Fibroblast of lung (primary cell): ENCODE measurements around the gene TAF1C. TPM values are rescaled to one million over a fixed set of nuclear protein-coding genes. Genes with fewer than 3 reads are reported as not detected.

Experiments
- DNase-seq, 2 donors: peaks; one replicate each; pipeline versions ENCODE4 v3.0.0 to v3.0.0-alpha.2; 2010; ENCODE audit warnings: low read depth in 2 of 2
- H2AFZ ChIP-seq: 2 replicates; pipeline ENCODE4 v1.5.1; 2012; ENCODE audit warnings: low read length, control low read depth, inconsistent platforms
- H3K27ac ChIP-seq: 2 replicates; pipeline ENCODE4 v1.5.1; 2011; ENCODE audit warnings: low read length, control low read depth; ENCODE audit not compliant: insufficient read depth
- H3K27me3 ChIP-seq: 2 replicates; pipeline ENCODE4 v1.5.1; 2011; ENCODE audit warnings: mild to moderate bottlenecking, low read length; ENCODE audit not compliant: control insufficient read depth, insufficient read depth
- H3K36me3 ChIP-seq: 2 replicates; pipeline ENCODE4 v1.5.1; 2011; ENCODE audit warnings: low read length; ENCODE audit not compliant: control insufficient read depth, insufficient read depth
- H3K4me1 ChIP-seq: 2 replicates; pipeline ENCODE4 v1.5.1; 2011; ENCODE audit warnings: low read length; ENCODE audit not compliant: control insufficient read depth, insufficient read depth; ENCODE audit errors: extremely low read depth
- H3K4me2 ChIP-seq: 2 replicates; pipeline ENCODE4 v1.5.1; 2011; ENCODE audit warnings: low read length, control low read depth; ENCODE audit not compliant: insufficient read depth; ENCODE audit errors: extremely low read depth
- H3K4me3 ChIP-seq, 4 experiments: fragments of 200-600 bp in 1 of 4; sonication (generic) in 1 of 4; replicated peaks in 1 of 4; 2 replicates each; pipeline ENCODE4 v1.5.1; 2011 to 2016; ENCODE audit warnings: low read length in 4 of 4, low read depth in 3 of 4, mild to moderate bottlenecking in 3 of 4, control low read depth in 2 of 4, inconsistent platforms in 1 of 4, mixed read lengths in 1 of 4; ENCODE audit not compliant: insufficient read depth in 1 of 4; ENCODE audit errors: control extremely low read depth in 1 of 4
- H3K79me2 ChIP-seq: 2 replicates; pipeline ENCODE4 v1.5.1; 2012; ENCODE audit warnings: mild to moderate bottlenecking, low read length, inconsistent platforms; ENCODE audit not compliant: control insufficient read depth, insufficient read depth
- H3K9ac ChIP-seq: 2 replicates; pipeline ENCODE4 v1.5.1; 2011; ENCODE audit warnings: mild to moderate bottlenecking, low read length, control low read depth; ENCODE audit not compliant: insufficient read depth
- H3K9me3 ChIP-seq: 2 replicates; pipeline ENCODE4 v1.5.1; 2012; ENCODE audit warnings: low read depth, low read length; ENCODE audit not compliant: control insufficient read depth, insufficient read depth
- H4K20me1 ChIP-seq: 2 replicates; pipeline ENCODE4 v1.5.1; 2011; ENCODE audit warnings: low read length; ENCODE audit not compliant: control insufficient read depth, insufficient read depth; ENCODE audit errors: extremely low read depth
- EZH2 ChIP-seq: IDR thresholded peaks from 2 replicates; pipeline ENCODE4 v1.5.1; 2012; ENCODE audit warnings: low read length, control low read depth, mild to moderate bottlenecking; ENCODE audit errors: missing control alignments
- polyA plus RNA-seq, 2 donors: library from polyadenylated mRNA; depleted of rRNA in 1 of 2; stranded (reverse) in 1 of 2; unstranded in 1 of 2; fragments of >200 nt; gene quantifications; 2 replicates each; pipeline ENCODE4 v1.2.1, GENCODE V29; 2011 to 2012; ENCODE audit warnings: missing spikeins in 1 of 2
- total RNA-seq: library from RNA; depleted of rRNA; stranded (reverse); fragments of >200 nt; gene quantifications from 2 replicates; pipeline ENCODE4 v1.2.1, GENCODE V29; 2014
- TF ChIP-seq, protein P1 (sequence below), 2 donors: IDR thresholded peaks in 1 of 2; conservative IDR thresholded peaks in 1 of 2; 1 replicate in 1 of 2; 2 replicates in 1 of 2; pipeline ENCODE4 v1.5.1; 2011 to 2012; ENCODE audit warnings: low read length in 2 of 2, control low read depth in 1 of 2, inconsistent platforms in 1 of 2, low read depth in 1 of 2, mild to moderate bottlenecking in 1 of 2

TAF1C gene
- total and polyA plus RNA-seq, 2 donors (not counting 1 experiment from before 2014, with no cell fraction given), result 9.3 to 12.9 TPM

DNA sequence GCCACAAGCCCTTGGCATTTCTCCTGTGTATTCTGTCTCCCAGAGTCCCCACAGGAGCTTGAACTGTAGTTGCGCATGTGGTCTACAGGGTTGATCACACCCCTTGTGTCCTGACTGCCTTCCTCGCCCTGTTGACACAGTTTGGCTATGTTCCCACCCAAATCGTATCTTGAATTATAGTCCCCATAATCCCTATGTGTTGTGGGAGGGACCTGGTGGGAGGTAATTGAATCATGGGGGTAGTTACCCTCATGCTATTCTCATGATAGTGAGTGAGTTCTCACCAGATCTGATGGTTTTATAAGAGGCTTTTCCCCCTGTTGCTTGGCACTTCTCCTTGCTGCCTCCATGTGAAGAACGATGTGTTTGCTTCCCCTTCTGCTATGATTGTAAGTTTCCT lies 25.3 kb upstream of the TAF1C start:
- H3K9ac ChIP-seq, result no peak overlapping the region
- H3K27me3 ChIP-seq, result no peaks in the 10 kb centered on the region
- no peak overlapping the region for H3K4me3 ChIP-seq
- H3K4me2 ChIP-seq, result no peak overlapping the region
- H2AFZ ChIP-seq, result no peak overlapping the region
- TF ChIP-seq EZH2, result no peak
- TF ChIP-seq, protein P1, sequence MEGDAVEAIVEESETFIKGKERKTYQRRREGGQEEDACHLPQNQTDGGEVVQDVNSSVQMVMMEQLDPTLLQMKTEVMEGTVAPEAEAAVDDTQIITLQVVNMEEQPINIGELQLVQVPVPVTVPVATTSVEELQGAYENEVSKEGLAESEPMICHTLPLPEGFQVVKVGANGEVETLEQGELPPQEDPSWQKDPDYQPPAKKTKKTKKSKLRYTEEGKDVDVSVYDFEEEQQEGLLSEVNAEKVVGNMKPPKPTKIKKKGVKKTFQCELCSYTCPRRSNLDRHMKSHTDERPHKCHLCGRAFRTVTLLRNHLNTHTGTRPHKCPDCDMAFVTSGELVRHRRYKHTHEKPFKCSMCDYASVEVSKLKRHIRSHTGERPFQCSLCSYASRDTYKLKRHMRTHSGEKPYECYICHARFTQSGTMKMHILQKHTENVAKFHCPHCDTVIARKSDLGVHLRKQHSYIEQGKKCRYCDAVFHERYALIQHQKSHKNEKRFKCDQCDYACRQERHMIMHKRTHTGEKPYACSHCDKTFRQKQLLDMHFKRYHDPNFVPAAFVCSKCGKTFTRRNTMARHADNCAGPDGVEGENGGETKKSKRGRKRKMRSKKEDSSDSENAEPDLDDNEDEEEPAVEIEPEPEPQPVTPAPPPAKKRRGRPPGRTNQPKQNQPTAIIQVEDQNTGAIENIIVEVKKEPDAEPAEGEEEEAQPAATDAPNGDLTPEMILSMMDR (conservative IDR thresholded peaks at IDR 0.05 in 1 of 2, IDR thresholded peaks at IDR 0.05 in 1 of 2; ENCODE audit: low read depth in 1 of 2, low read length in 2 of 2), result no peak
- no peaks in the 10 kb centered on the region for H4K20me1 ChIP-seq
- H3K9me3 ChIP-seq, result no peaks in the 10 kb centered on the region
- H3K36me3 ChIP-seq, result no peaks in the 10 kb centered on the region
- no peak for DNase-seq
- no peaks in the 10 kb centered on the region for H3K4me1 ChIP-seq
- H3K79me2 ChIP-seq, result no peaks in the 10 kb centered on the region
- H3K27ac ChIP-seq, result no peak overlapping the region

DNA sequence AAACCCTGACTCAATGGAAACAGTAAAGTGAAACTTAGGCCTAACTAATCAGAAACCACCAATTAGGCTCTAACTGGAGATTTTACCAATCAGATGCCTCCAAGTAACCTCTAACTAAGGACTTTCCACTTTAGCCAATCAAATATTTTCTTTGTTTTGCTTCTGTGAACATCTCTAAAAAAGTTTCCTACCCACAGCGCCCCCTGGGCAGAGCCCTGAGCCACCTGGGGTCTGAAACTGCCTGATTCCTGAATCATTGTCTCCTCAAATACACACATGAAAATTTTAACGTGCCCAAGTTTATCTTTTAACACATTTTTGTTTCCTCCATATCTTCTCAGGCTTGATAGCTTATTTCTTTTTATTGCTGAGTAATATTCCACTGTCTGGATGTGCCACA lies 23.1 kb upstream of the TAF1C start:
- no peak overlapping the region for H3K4me2 ChIP-seq
- peaks cover 8% of the 10 kb centered on the region for H3K27me3 ChIP-seq
- TF ChIP-seq, protein P1 (conservative IDR thresholded peaks at IDR 0.05 in 1 of 2, IDR thresholded peaks at IDR 0.05 in 1 of 2; ENCODE audit: low read depth in 1 of 2, low read length in 2 of 2), result no peak
- TF ChIP-seq EZH2, result no peak
- no peaks in the 10 kb centered on the region for H3K79me2 ChIP-seq
- peak in 1 of 2 donors; percentile 30 for DNase-seq
- no peak overlapping the region for H3K4me3 ChIP-seq
- H3K9ac ChIP-seq, result no peak overlapping the region
- no peak overlapping the region for H3K27ac ChIP-seq
- H4K20me1 ChIP-seq, result no peaks in the 10 kb centered on the region
- H3K4me1 ChIP-seq, result no peaks in the 10 kb centered on the region
- H2AFZ ChIP-seq, result no peak overlapping the region
- H3K9me3 ChIP-seq, result no peaks in the 10 kb centered on the region
- no peaks in the 10 kb centered on the region for H3K36me3 ChIP-seq

DNA sequence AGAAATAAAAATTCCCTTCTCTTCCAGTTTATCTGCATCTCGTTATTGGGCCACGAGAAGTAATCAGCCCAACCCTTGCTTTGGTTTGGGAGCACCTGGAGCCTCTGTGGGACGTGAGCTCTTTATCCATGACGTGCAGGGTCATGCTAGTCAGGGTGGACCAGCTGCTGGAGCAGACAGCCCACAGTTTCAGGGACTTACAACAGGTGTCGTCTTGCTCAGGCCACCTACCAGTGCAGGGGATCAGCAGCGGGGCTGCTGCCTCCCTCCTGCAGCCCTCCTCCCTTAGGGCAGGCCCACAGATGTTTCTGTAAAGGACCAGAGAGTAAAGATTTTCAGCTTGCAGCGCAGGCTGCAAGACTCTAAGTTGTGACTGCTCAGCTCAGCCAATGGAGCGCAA lies 21.0 kb upstream of the TAF1C start:
- no peaks in the 10 kb centered on the region for H3K36me3 ChIP-seq
- no peak for DNase-seq
- no peak for TF ChIP-seq EZH2
- TF ChIP-seq, protein P1 (conservative IDR thresholded peaks at IDR 0.05 in 1 of 2, IDR thresholded peaks at IDR 0.05 in 1 of 2; ENCODE audit: low read depth in 1 of 2, low read length in 2 of 2), result no peak
- no peak overlapping the region for H3K4me2 ChIP-seq
- no peak overlapping the region for H3K9ac ChIP-seq
- no peaks in the 10 kb centered on the region for H4K20me1 ChIP-seq
- H3K27me3 ChIP-seq, result peaks cover 8% of the 10 kb centered on the region
- H3K79me2 ChIP-seq, result no peaks in the 10 kb centered on the region
- H3K9me3 ChIP-seq, result no peaks in the 10 kb centered on the region
- no peak overlapping the region for H3K4me3 ChIP-seq
- no peak overlapping the region for H2AFZ ChIP-seq
- no peak overlapping the region for H3K27ac ChIP-seq
- no peaks in the 10 kb centered on the region for H3K4me1 ChIP-seq
